Measurements from ENCODE around the gene OTOF. TPM values are rescaled to one million over a fixed set of nuclear protein-coding genes. Genes with fewer than 3 reads are reported as not detected.

The OTOF gene
- total and polyA plus RNA-seq, 2 of the 4 experiments (the other 2 are of a cell fraction) = 0.03 TPM; not detected in 1

- Histone ChIP-seq H3K79me1 (ENCODE audit: low read depth in 1 of 2, low read length in 2 of 2) (no peaks in the 10 kb centered on the region), H3K4me2 (ENCODE audit: low read depth, low read length) (no peak overlapping the region), H2AK9ac (replicated peaks; ENCODE audit: low read depth, low read length, poor library complexity) (no peak overlapping the region), H3K4me3 (ENCODE audit: insufficient read depth, low read depth, low read length) (no peak overlapping the region), H3K56ac (ENCODE audit: extremely low read depth, insufficient read depth, low read length) (no peak overlapping the region), H4K20me1 (ENCODE audit: insufficient read depth, low read length) (no peaks in the 10 kb centered on the region), H3K27ac (ENCODE audit: insufficient read depth, low read length) (no peak overlapping the region), H2BK120ac (ENCODE audit: low read depth, low read length) (no peak overlapping the region), H3K18ac (ENCODE audit: low read depth, low read length) (no peak overlapping the region), H3K14ac (replicated peaks; ENCODE audit: low read depth, low read length) (no peak overlapping the region), H2BK15ac (ENCODE audit: low read depth, low read length) (no peak overlapping the region), H4K8ac (ENCODE audit: low read depth in 2 of 2, low read length in 2 of 2) (no peak overlapping the region), H3K4me1 (ENCODE audit: control insufficient read depth, insufficient read depth, low read length) (no peaks in the 10 kb centered on the region), H2AK5ac (ENCODE audit: low read depth, low read length) (no peak overlapping the region), H3K9me1 (ENCODE audit: insufficient read depth, low read length) (peaks cover 6% of the 10 kb centered on the region), H2BK5ac (ENCODE audit: low read depth, low read length, poor library complexity, severe bottlenecking) (no peak overlapping the region), H3K23ac (ENCODE audit: low read depth, low read length) (no peak overlapping the region), H4K91ac (ENCODE audit: insufficient read depth, low read depth, low read length) (no peak overlapping the region), H3K9me3 (ENCODE audit: control insufficient read depth, insufficient read depth, low read length) (no peaks in the 10 kb centered on the region), H4K5ac (ENCODE audit: low read depth, low read length) (no peak overlapping the region), H3K4ac (ENCODE audit: low read depth, low read length) (no peak overlapping the region), H3K9ac (ENCODE audit: low read depth, low read length) (no peak overlapping the region), H2AFZ (replicated peaks; ENCODE audit: low read length, poor library complexity) (peak overlapping the region; percentile 58), H2BK20ac (ENCODE audit: low read depth, low read length) (no peak overlapping the region), H3K36me3 (ENCODE audit: control insufficient read depth, insufficient read depth, low read length) (no peaks in the 10 kb centered on the region), H3K27me3 (ENCODE audit: control insufficient read depth, insufficient read depth, low read length) (peaks cover 22% of the 10 kb centered on the region; the same call in 1 of the 2 replicates)
- ATAC-seq (ENCODE audit: low read depth) (no peak), DNase-seq (no peak)
- dilution Hi-C loops (cut with HindIII; ENCODE audit: low sequenced_read_pairs, unreplicated experiment) = no loop called here
- no TSS peak for BruUV-seq (replicated peaks)
- TF ChIP-seq USF2 (IDR thresholded peaks at IDR 0.05; ENCODE audit: low read depth, low read length) (no peak), MAZ (IDR thresholded peaks at IDR 0.05; ENCODE audit: borderline replicate concordance, low read depth, low read length) (no peak), RFX5 (IDR thresholded peaks at IDR 0.05; ENCODE audit: low read depth, low read length) (no peak), MAFK (IDR thresholded peaks at IDR 0.05; ENCODE audit: low read depth, low read length) (no peak), CHD1 (IDR thresholded peaks at IDR 0.05; ENCODE audit: low read depth, low read length) (no peak), NFE2L2 (IDR thresholded peaks at IDR 0.05; ENCODE audit: low read depth, low read length) (no peak), CEBPB (IDR thresholded peaks at IDR 0.05; ENCODE audit: low read depth, low read length) (no peak), SMC3 (IDR thresholded peaks at IDR 0.05; ENCODE audit: low read depth, low read length) (no peak), RCOR1 (IDR thresholded peaks at IDR 0.05; ENCODE audit: insufficient replicate concordance, low read length) (no peak)
- TF ChIP-seq, protein P1, sequence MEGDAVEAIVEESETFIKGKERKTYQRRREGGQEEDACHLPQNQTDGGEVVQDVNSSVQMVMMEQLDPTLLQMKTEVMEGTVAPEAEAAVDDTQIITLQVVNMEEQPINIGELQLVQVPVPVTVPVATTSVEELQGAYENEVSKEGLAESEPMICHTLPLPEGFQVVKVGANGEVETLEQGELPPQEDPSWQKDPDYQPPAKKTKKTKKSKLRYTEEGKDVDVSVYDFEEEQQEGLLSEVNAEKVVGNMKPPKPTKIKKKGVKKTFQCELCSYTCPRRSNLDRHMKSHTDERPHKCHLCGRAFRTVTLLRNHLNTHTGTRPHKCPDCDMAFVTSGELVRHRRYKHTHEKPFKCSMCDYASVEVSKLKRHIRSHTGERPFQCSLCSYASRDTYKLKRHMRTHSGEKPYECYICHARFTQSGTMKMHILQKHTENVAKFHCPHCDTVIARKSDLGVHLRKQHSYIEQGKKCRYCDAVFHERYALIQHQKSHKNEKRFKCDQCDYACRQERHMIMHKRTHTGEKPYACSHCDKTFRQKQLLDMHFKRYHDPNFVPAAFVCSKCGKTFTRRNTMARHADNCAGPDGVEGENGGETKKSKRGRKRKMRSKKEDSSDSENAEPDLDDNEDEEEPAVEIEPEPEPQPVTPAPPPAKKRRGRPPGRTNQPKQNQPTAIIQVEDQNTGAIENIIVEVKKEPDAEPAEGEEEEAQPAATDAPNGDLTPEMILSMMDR (conservative IDR thresholded peaks at IDR 0.05; ENCODE audit: low read depth, low read length) = no peak
- ChIA-PET POLR2A (ENCODE audit: unreplicated experiment) (no interaction called here), CTCF (no interaction called here)
- intact Hi-C loops (cut with micrococcal nuclease) = loop anchor here (5.0 kb wide), 1 partner anchor 235 kb away; no protein-coding TSS in a partner anchor
- in situ Hi-C loops (cut with MboI; ENCODE audit: low sequenced_read_pairs) = no loop called here
- 95% methylated on average over 14 of the region's 30 CpGs; no CpG with 5 or more reads in 1 of the 2 experiments for WGBS, 2 experiments (ENCODE audit: extremely low coverage in 2 of 2, insufficient read length in 1 of 2)
Observed at GRCh38 chr2:26482211-26483026, 4.5 kb upstream of the OTOF start.
